Measurements from ENCODE around the gene KAZN.

DNA sequence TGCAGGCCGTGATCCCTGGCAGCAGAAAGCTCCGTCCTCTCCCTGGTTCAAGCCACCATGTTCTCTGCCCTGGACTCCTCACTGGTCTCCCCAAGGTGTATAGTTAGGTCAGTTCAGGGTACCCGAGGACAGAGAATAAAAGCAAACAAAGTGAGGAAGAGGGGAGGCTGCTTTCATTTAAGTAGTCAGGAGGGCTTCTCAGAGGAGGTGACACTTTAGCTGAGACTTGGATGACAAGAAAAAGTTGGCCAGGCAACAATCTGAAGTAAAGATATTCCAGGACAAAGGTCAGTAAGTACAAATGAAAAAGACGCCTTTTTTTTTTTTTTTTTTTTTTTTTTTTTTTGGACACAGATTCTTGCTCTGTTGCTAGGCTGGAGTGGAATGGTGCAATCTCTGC is 297.2 kb downstream of the KAZN start:
- TF ChIP-seq OSR2 (tag by site-specific recombination; IDR thresholded peaks at IDR 0.05), result no peak
- TF ChIP-seq ZNF221 (tag by site-specific recombination; IDR thresholded peaks at IDR 0.05; ENCODE audit: borderline replicate concordance), result no peak
- TF ChIP-seq, protein P1, sequence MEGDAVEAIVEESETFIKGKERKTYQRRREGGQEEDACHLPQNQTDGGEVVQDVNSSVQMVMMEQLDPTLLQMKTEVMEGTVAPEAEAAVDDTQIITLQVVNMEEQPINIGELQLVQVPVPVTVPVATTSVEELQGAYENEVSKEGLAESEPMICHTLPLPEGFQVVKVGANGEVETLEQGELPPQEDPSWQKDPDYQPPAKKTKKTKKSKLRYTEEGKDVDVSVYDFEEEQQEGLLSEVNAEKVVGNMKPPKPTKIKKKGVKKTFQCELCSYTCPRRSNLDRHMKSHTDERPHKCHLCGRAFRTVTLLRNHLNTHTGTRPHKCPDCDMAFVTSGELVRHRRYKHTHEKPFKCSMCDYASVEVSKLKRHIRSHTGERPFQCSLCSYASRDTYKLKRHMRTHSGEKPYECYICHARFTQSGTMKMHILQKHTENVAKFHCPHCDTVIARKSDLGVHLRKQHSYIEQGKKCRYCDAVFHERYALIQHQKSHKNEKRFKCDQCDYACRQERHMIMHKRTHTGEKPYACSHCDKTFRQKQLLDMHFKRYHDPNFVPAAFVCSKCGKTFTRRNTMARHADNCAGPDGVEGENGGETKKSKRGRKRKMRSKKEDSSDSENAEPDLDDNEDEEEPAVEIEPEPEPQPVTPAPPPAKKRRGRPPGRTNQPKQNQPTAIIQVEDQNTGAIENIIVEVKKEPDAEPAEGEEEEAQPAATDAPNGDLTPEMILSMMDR (tag by site-specific recombination; IDR thresholded peaks at IDR 0.05), result no peak
- no peak for TF ChIP-seq ZBTB7A (tag by site-specific recombination; IDR thresholded peaks at IDR 0.05; ENCODE audit: low read depth)
- TF ChIP-seq ZNF623 (tag by site-specific recombination; IDR thresholded peaks at IDR 0.05), result no peak
- no peak for TF ChIP-seq ZNF785 (tag by site-specific recombination; IDR thresholded peaks at IDR 0.05)
- TF ChIP-seq, protein P2, sequence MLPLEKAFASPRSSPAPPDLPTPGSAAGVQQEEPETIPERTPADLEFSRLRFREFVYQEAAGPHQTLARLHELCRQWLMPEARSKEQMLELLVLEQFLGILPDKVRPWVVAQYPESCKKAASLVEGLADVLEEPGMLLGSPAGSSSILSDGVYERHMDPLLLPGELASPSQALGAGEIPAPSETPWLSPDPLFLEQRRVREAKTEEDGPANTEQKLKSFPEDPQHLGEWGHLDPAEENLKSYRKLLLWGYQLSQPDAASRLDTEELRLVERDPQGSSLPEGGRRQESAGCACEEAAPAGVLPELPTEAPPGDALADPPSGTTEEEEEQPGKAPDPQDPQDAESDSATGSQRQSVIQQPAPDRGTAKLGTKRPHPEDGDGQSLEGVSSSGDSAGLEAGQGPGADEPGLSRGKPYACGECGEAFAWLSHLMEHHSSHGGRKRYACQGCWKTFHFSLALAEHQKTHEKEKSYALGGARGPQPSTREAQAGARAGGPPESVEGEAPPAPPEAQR (tag by site-specific recombination; IDR thresholded peaks at IDR 0.05), result no peak
- no peak for TF ChIP-seq ZXDB (tag by site-specific recombination; IDR thresholded peaks at IDR 0.05)

Measured in HEK293 (cell line).